Measurements from ENCODE around the gene ELP2. TPM values are rescaled to one million over a fixed set of nuclear protein-coding genes. Genes with fewer than 3 reads are reported as not detected.

The ELP2 gene
- polyA plus RNA-seq, 1 donor from 2014 or later, result 83.6 TPM

DNA sequence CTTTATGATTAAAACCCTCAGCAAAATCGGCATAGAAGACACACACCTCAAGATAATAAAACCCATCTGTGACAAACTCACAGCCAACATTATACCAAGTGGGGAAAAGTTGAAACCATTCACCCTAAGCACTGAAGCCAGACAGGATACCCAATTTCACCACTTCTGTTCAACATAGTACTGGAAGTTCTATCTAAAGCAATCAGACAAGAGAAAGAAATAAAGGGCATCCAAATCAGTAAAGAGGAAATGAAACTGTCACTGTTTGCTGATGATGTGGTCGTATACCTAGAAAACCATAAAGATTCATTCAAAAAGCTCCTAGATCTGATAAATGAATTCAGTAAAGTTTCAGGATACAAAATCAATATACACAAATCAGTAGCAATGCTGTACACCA, 46.0 kb upstream of the ELP2 start:
- Histone ChIP-seq H4K20me1 (ENCODE audit: insufficient read depth) (no peaks in the 10 kb centered on the region), H3K9ac (ENCODE audit: low read length) (no peak overlapping the region), H3F3A (ENCODE audit: insufficient read depth, low read length, poor library complexity, severe bottlenecking) (no peaks in the 10 kb centered on the region), H3K4me3 (ENCODE audit: low read length) (no peak overlapping the region), H3K27me3 (ENCODE audit: insufficient read depth, low read depth, low read length) (no peaks in the 10 kb centered on the region), H2AFZ (ENCODE audit: low read depth, low read length) (no peak overlapping the region), H3K4me2 (ENCODE audit: low read length) (no peak overlapping the region), H3K36me3 (ENCODE audit: insufficient read depth, low read length) (no peaks in the 10 kb centered on the region), H3K9me3 (ENCODE audit: low read length) (no peaks in the 10 kb centered on the region), H3K79me2 (replicated peaks; ENCODE audit: insufficient read depth, low read length) (no peaks in the 10 kb centered on the region), H3K27ac (ENCODE audit: low read length) (no peak overlapping the region), H3K9me2 (ENCODE audit: insufficient read depth, low read length) (no peaks in the 10 kb centered on the region)
- TF ChIP-seq EZH2 (IDR thresholded peaks at IDR 0.05; ENCODE audit: borderline replicate concordance, insufficient read depth, low read length, poor library complexity, severe bottlenecking), result no peak
- TF ChIP-seq RAD21 (conservative IDR thresholded peaks at IDR 0.05), result no peak
- TF ChIP-seq MXI1 (conservative IDR thresholded peaks at IDR 0.05; ENCODE audit: poor library complexity, severe bottlenecking), result no peak
- TF ChIP-seq, protein P1, sequence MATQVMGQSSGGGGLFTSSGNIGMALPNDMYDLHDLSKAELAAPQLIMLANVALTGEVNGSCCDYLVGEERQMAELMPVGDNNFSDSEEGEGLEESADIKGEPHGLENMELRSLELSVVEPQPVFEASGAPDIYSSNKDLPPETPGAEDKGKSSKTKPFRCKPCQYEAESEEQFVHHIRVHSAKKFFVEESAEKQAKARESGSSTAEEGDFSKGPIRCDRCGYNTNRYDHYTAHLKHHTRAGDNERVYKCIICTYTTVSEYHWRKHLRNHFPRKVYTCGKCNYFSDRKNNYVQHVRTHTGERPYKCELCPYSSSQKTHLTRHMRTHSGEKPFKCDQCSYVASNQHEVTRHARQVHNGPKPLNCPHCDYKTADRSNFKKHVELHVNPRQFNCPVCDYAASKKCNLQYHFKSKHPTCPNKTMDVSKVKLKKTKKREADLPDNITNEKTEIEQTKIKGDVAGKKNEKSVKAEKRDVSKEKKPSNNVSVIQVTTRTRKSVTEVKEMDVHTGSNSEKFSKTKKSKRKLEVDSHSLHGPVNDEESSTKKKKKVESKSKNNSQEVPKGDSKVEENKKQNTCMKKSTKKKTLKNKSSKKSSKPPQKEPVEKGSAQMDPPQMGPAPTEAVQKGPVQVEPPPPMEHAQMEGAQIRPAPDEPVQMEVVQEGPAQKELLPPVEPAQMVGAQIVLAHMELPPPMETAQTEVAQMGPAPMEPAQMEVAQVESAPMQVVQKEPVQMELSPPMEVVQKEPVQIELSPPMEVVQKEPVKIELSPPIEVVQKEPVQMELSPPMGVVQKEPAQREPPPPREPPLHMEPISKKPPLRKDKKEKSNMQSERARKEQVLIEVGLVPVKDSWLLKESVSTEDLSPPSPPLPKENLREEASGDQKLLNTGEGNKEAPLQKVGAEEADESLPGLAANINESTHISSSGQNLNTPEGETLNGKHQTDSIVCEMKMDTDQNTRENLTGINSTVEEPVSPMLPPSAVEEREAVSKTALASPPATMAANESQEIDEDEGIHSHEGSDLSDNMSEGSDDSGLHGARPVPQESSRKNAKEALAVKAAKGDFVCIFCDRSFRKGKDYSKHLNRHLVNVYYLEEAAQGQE (IDR thresholded peaks at IDR 0.05; ENCODE audit: borderline replicate concordance), result no peak
- TF ChIP-seq EP300 (conservative IDR thresholded peaks at IDR 0.05; ENCODE audit: poor library complexity, severe bottlenecking), result no peak
- no peak for TF ChIP-seq SMC3 (conservative IDR thresholded peaks at IDR 0.05; ENCODE audit: poor library complexity)
- no peak for TF ChIP-seq POLR2AphosphoS5 (IDR thresholded peaks at IDR 0.05)
- TF ChIP-seq TAF1 (IDR thresholded peaks at IDR 0.05; ENCODE audit: low read depth), result no peak
- TF ChIP-seq, protein P2, sequence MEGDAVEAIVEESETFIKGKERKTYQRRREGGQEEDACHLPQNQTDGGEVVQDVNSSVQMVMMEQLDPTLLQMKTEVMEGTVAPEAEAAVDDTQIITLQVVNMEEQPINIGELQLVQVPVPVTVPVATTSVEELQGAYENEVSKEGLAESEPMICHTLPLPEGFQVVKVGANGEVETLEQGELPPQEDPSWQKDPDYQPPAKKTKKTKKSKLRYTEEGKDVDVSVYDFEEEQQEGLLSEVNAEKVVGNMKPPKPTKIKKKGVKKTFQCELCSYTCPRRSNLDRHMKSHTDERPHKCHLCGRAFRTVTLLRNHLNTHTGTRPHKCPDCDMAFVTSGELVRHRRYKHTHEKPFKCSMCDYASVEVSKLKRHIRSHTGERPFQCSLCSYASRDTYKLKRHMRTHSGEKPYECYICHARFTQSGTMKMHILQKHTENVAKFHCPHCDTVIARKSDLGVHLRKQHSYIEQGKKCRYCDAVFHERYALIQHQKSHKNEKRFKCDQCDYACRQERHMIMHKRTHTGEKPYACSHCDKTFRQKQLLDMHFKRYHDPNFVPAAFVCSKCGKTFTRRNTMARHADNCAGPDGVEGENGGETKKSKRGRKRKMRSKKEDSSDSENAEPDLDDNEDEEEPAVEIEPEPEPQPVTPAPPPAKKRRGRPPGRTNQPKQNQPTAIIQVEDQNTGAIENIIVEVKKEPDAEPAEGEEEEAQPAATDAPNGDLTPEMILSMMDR (IDR thresholded peaks at IDR 0.05; ENCODE audit: poor library complexity, severe bottlenecking), result no peak

DNA sequence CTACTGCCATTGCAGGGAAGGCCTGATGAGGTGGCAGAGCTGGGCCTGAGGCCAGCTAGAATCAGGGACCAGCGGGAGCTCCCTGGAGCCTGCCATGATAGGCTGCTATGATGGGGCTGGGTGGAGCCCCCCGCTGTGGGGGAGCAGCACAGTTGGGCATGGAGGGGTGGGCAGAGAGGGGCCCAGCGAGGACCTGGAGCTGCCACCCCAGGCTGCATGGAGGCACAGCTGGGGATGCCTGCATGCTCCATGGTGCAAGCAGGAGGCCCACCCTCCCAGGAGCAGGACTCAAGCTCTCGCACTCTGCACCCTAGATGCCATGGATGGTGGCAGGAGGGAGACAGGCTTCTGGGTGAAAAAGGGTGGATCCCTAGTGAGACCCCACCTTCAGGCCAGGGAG, 44.5 kb upstream of the ELP2 start:
- Histone ChIP-seq H2AFZ (ENCODE audit: low read depth, low read length) (no peak overlapping the region), H3K27ac (ENCODE audit: low read length) (no peak overlapping the region), H3K36me3 (ENCODE audit: insufficient read depth, low read length) (no peaks in the 10 kb centered on the region), H3K4me2 (ENCODE audit: low read length) (no peak overlapping the region), H3K79me2 (replicated peaks; ENCODE audit: insufficient read depth, low read length) (no peaks in the 10 kb centered on the region), H3F3A (ENCODE audit: insufficient read depth, low read length, poor library complexity, severe bottlenecking) (no peaks in the 10 kb centered on the region), H3K4me3 (ENCODE audit: low read length) (no peak overlapping the region), H3K9me2 (ENCODE audit: insufficient read depth, low read length) (no peaks in the 10 kb centered on the region), H3K9me3 (ENCODE audit: low read length) (no peaks in the 10 kb centered on the region), H3K9ac (ENCODE audit: low read length) (no peak overlapping the region), H3K27me3 (ENCODE audit: insufficient read depth, low read depth, low read length) (no peaks in the 10 kb centered on the region), H4K20me1 (ENCODE audit: insufficient read depth) (no peaks in the 10 kb centered on the region)
- TF ChIP-seq MXI1 (conservative IDR thresholded peaks at IDR 0.05; ENCODE audit: poor library complexity, severe bottlenecking) (no peak), EP300 (conservative IDR thresholded peaks at IDR 0.05; ENCODE audit: poor library complexity, severe bottlenecking) (no peak), EZH2 (IDR thresholded peaks at IDR 0.05; ENCODE audit: borderline replicate concordance, insufficient read depth, low read length, poor library complexity, severe bottlenecking) (no peak), TAF1 (IDR thresholded peaks at IDR 0.05; ENCODE audit: low read depth) (no peak), RAD21 (conservative IDR thresholded peaks at IDR 0.05) (no peak), SMC3 (conservative IDR thresholded peaks at IDR 0.05; ENCODE audit: poor library complexity) (no peak), POLR2AphosphoS5 (IDR thresholded peaks at IDR 0.05) (no peak)
- TF ChIP-seq, protein P1 (IDR thresholded peaks at IDR 0.05; ENCODE audit: borderline replicate concordance), result no peak
- TF ChIP-seq, protein P2 (IDR thresholded peaks at IDR 0.05; ENCODE audit: poor library complexity, severe bottlenecking), result no peak

Measured in neural cell (in vitro differentiated cells).